Breast epithelium (tissue), 4 donors: ENCODE data around the gene IQGAP1. TPM values are rescaled to one million over a fixed set of nuclear protein-coding genes. Genes with fewer than 3 reads are reported as not detected.

ENCODE experiments used
- DNase-seq, 2 donors: peaks; one replicate each; pipeline ENCODE4 v3.0.0-alpha.2; 2019; ENCODE audit warnings: low spot score in 2 of 2
- H3K27ac ChIP-seq, 2 donors: fragments of 200-600 bp; sonication (generic) in 1 of 2; one replicate each; pipeline ENCODE4 v1.5.1; 2016 to 2019; ENCODE audit warnings: mild to moderate bottlenecking in 1 of 2
- H3K27me3 ChIP-seq, 2 donors: fragments of 200-600 bp; sonication (generic) in 1 of 2; one replicate each; pipeline versions ENCODE4 v1.5.1 to v1.6.0; 2017 to 2019; ENCODE audit warnings: control low read depth in 1 of 2, mild to moderate bottlenecking in 1 of 2
- H3K36me3 ChIP-seq: fragments of 200-600 bp; one replicate; pipeline ENCODE4 v1.5.1; 2019
- H3K4me1 ChIP-seq, 2 donors: fragments of 200-600 bp; sonication (generic); one replicate each; pipeline ENCODE4 v1.5.1; 2016 to 2019; ENCODE audit warnings: control low read depth in 1 of 2
- H3K4me3 ChIP-seq, 3 donors: fragments of 200-600 bp; sonication (generic); 1 replicate in 2 of 3; 2 replicates in 1 of 3; pipeline ENCODE4 v1.5.1; 2016 to 2019; ENCODE audit warnings: mild to moderate bottlenecking in 3 of 3, moderate library complexity in 2 of 3
- H3K9me3 ChIP-seq, 2 donors: fragments of 200-600 bp; sonication (generic) in 1 of 2; one replicate each; pipeline ENCODE4 v1.5.1; 2016 to 2019; ENCODE audit warnings: control low read depth in 1 of 2
- CTCF ChIP-seq, 3 donors: fragments of 450-650 bp; IDR thresholded peaks; one replicate each; pipeline ENCODE4 v1.5.1; 2016 to 2017; ENCODE audit warnings: antibody characterized with exemption in 3 of 3, mild to moderate bottlenecking in 3 of 3, moderate library complexity in 3 of 3
- POLR2A ChIP-seq: fragments of 450-650 bp; IDR thresholded peaks from one replicate; pipeline ENCODE4 v1.6.1; 2016; ENCODE audit warnings: antibody characterized with exemption, mild to moderate bottlenecking, moderate library complexity
- POLR2AphosphoS5 ChIP-seq, 3 donors: sonication (generic); formaldehyde crosslinking; IDR thresholded peaks; one replicate each; pipeline ENCODE4 v1.6.1; 2017; ENCODE audit warnings: antibody characterized with exemption in 3 of 3
- intact Hi-C: fragments of 100-400 bp; cut with DNase I; formaldehyde crosslinking; loops from one replicate; pipeline ENCODE4 v1.15.1; 2023; ENCODE audit warnings: low total_unique reads
- total RNA-seq, 3 donors: library from RNA; depleted of rRNA; stranded (reverse); fragments of >200 nt; gene quantifications; one replicate each; pipeline ENCODE4 v1.1.0, GENCODE V29; 2016

The IQGAP1 gene
- total RNA-seq: 100 to 1,000 TPM; 244 to 387 (median 288) TPM

- Histone ChIP-seq H3K27me3 (no peaks in the 10 kb centered on the region), H3K4me3 (peak within 1 kb of the TSS; percentile 76 to 98 (median 88)), H3K36me3 (no peaks in the 10 kb centered on the region)
Observed at GRCh38 chr15:90387534-90388461, at the start of gene IQGAP1. IQGAP1 (plus strand) TSS chr15:90388242; CDS start chr15:90388342, 100 bp downstream.

GRCh38 chr15:90338532-90338931, 49.5 kb upstream of the IQGAP1 start:
- H3K27ac ChIP-seq: no peak overlapping the region
- TF ChIP-seq POLR2AphosphoS5 (IDR thresholded peaks at IDR 0.05) (no peak), POLR2A (no peak), CTCF (IDR thresholded peaks at IDR 0.05) (no peak)
- DNase-seq: no peak
- H3K4me3 ChIP-seq: no peak overlapping the region
- H3K4me1 ChIP-seq: no peaks in the 10 kb centered on the region
- H3K9me3 ChIP-seq: no peaks in the 10 kb centered on the region
- intact Hi-C loops: no loop called here
- no peaks in the 10 kb centered on the region for H3K27me3 ChIP-seq
- no peaks in the 10 kb centered on the region for H3K36me3 ChIP-seq

More at GRCh38 chr15:90387534-90388461, at the start of gene IQGAP1:
- Histone ChIP-seq H3K9me3 (no peaks in the 10 kb centered on the region), H3K27ac (peak within 1 kb of the TSS; percentile 98 to 100), H3K4me1 (no peaks in the 10 kb centered on the region)
- intact Hi-C loops: no loop called here
- peak; percentile 98 for DNase-seq
- TF ChIP-seq CTCF (IDR thresholded peaks at IDR 0.05) (no peak), POLR2AphosphoS5 (IDR thresholded peaks at IDR 0.05) (peak; percentile 82 to 97 (median 86)), POLR2A (peak; percentile 79)

DNA sequence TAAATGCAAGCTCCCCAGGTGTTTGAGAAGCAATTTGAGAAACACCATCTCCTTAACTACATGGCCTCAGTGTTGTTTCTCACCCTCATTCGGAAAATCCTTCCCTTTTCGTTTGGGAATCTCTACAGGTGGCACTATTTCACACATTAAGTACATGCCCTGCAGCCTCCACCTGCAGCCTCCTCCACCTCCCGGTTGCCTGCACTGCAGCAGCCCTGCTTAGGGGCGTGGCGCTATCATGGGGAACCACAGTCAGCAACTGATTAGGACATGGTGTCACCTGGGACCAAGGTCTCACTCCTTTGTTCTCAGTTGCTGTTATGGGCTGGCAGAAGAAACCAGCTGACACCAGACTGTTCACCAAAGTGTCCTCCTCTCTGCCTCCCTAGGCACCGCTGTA, 47.7 kb upstream of the IQGAP1 start:
- intact Hi-C loops: no loop called here
- Histone ChIP-seq H3K27ac (no peak overlapping the region), H3K27me3 (no peaks in the 10 kb centered on the region), H3K4me3 (no peak overlapping the region), H3K36me3 (no peaks in the 10 kb centered on the region), H3K4me1 (no peaks in the 10 kb centered on the region), H3K9me3 (no peaks in the 10 kb centered on the region)
- DNase-seq: no peak
- TF ChIP-seq POLR2AphosphoS5 (IDR thresholded peaks at IDR 0.05): no peak

DNA sequence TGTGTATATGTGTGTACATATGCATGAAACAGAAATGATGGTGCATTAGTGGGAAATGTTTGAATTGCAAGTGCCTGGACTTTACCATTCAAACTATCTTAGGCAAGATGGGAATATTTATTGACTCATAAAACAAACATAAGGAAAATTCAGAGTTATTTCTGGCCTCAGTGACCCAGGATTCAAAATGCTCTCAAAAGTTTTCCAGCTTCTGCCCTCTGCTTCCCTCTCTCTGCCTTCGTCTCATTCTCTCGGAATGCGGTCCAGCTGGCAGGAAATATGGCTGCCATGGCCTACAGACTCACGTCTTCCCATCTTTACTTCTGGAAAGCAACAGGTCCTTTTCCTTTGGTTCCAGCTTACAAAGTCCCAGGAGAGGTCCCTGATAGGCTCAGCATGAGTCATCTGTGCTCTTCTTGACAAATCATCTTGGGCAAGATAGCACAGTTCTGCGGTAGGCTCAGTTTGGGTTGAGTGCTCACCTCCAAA, 44.7 kb upstream of the IQGAP1 start:
- Histone ChIP-seq H3K9me3 (no peaks in the 10 kb centered on the region), H3K27me3 (no peaks in the 10 kb centered on the region), H3K36me3 (no peaks in the 10 kb centered on the region), H3K4me3 (no peak overlapping the region), H3K27ac (no peak overlapping the region), H3K4me1 (no peaks in the 10 kb centered on the region)
- intact Hi-C loops: no loop called here
- no peak for DNase-seq
- no peak for TF ChIP-seq POLR2A
- no peak for TF ChIP-seq CTCF (IDR thresholded peaks at IDR 0.05)
- no peak for TF ChIP-seq POLR2AphosphoS5 (IDR thresholded peaks at IDR 0.05)

- Histone ChIP-seq H3K36me3 (no peaks in the 10 kb centered on the region), H3K4me1 (no peaks in the 10 kb centered on the region), H3K27ac (no peak overlapping the region), H3K4me3 (no peak overlapping the region), H3K9me3 (no peaks in the 10 kb centered on the region), H3K27me3 (no peaks in the 10 kb centered on the region)
- DNase-seq: no peak
- TF ChIP-seq POLR2A: no peak
- TF ChIP-seq POLR2AphosphoS5 (IDR thresholded peaks at IDR 0.05): no peak
- no peak for TF ChIP-seq CTCF (IDR thresholded peaks at IDR 0.05)
- intact Hi-C loops: no loop called here
Observed at GRCh38 chr15:90344662-90345061, 43.4 kb upstream of the IQGAP1 start.
